Subcutaneous abdominal adipose tissue (tissue), 5 donors: Measurements from ENCODE around the gene FFAR3.

Experiments
- H3K27ac ChIP-seq: one replicate; pipeline ENCODE4 v1.7.0; 2013; ENCODE audit warnings: low read depth, mild to moderate bottlenecking, inconsistent platforms, low read length, moderate library complexity
- H3K27me3 ChIP-seq, 5 donors: one replicate each; pipeline ENCODE4 v1.7.0; 2013; ENCODE audit warnings: low read length in 5 of 5, inconsistent platforms in 1 of 5; ENCODE audit not compliant: control insufficient read depth in 5 of 5, insufficient read depth in 4 of 5
- H3K36me3 ChIP-seq, 5 donors: one replicate each; pipeline ENCODE4 v1.7.0; 2013; ENCODE audit warnings: low read length in 5 of 5; ENCODE audit not compliant: control insufficient read depth in 5 of 5, insufficient read depth in 5 of 5
- H3K4me1 ChIP-seq, 5 donors: one replicate each; pipeline ENCODE4 v1.7.0; 2013; ENCODE audit warnings: low read length in 5 of 5, mild to moderate bottlenecking in 3 of 5, moderate library complexity in 1 of 5; ENCODE audit not compliant: control insufficient read depth in 5 of 5, insufficient read depth in 5 of 5
- H3K4me3 ChIP-seq, 5 donors: one replicate each; pipeline ENCODE4 v1.7.0; 2013; ENCODE audit warnings: low read length in 5 of 5, low read depth in 1 of 5
- H3K9ac ChIP-seq, 5 donors: one replicate each; pipeline ENCODE4 v1.7.0; 2013; ENCODE audit warnings: low read length in 5 of 5, mild to moderate bottlenecking in 4 of 5, moderate library complexity in 3 of 5
- H3K9me3 ChIP-seq, 5 donors: one replicate each; pipeline ENCODE4 v1.7.0; 2013; ENCODE audit warnings: low read length in 5 of 5; ENCODE audit not compliant: control insufficient read depth in 5 of 5
- donor health status: healthy.
- donor health status: healthy.
- donor health status: healthy.
- donor health status: healthy.
- donor health status: healthy.

FFAR3 gene

GRCh38 chr19:35329323-35329722 is 28.9 kb upstream of the FFAR3 start:
- Histone ChIP-seq H3K4me3 (no peak overlapping the region), H3K27me3 (peaks cover 4 to 22% (median 15%) of the 10 kb centered on the region in 5 donors)

DNA sequence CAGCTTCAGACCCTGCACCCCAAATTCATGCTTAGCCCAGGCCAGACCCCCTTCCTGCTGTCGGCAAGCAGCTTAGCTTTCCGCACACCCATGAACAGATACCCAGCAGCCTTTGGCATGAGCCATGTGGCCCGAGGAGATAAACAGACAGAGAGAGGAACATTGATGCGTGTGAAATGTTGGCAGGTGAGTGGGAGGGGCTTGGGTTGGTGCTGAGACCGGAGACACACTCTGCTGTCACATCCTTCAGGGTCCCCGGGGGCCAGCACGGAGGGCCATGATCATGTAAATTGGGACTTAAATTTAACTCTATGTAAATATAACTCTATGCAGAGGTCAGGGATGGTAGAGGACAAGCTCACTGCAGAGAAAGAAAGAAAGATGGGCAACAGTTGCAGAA is 27.8 kb upstream of the FFAR3 start:
- Histone ChIP-seq H3K27me3 (peaks cover 5 to 22% (median 15%) of the 10 kb centered on the region in 5 donors), H3K9ac (no peak overlapping the region), H3K36me3 (no peaks in the 10 kb centered on the region), H3K4me1 (peaks cover 0 to 4% (median 0%) of the 10 kb centered on the region in 5 donors), H3K27ac (no peak overlapping the region), H3K9me3 (no peaks in the 10 kb centered on the region), H3K4me3 (no peak overlapping the region)

More at GRCh38 chr19:35329323-35329722, 28.9 kb upstream of the FFAR3 start:
- Histone ChIP-seq H3K36me3 (no peaks in the 10 kb centered on the region), H3K9me3 (no peaks in the 10 kb centered on the region), H3K9ac (no peak overlapping the region), H3K27ac (no peak overlapping the region), H3K4me1 (peaks cover 0 to 4% (median 0%) of the 10 kb centered on the region in 5 donors)

GRCh38 chr19:35331551-35332214 is 26.6 kb upstream of the FFAR3 start:
- H3K4me3 ChIP-seq, result no peak overlapping the region
- no peaks in the 10 kb centered on the region for H3K36me3 ChIP-seq
- no peak overlapping the region for H3K27ac ChIP-seq
- H3K27me3 ChIP-seq, result peaks cover 5 to 22% (median 15%) of the 10 kb centered on the region in 5 donors
- H3K4me1 ChIP-seq, result peaks cover 0 to 4% (median 0%) of the 10 kb centered on the region in 5 donors
- no peaks in the 10 kb centered on the region for H3K9me3 ChIP-seq
- H3K9ac ChIP-seq, result no peak overlapping the region

DNA sequence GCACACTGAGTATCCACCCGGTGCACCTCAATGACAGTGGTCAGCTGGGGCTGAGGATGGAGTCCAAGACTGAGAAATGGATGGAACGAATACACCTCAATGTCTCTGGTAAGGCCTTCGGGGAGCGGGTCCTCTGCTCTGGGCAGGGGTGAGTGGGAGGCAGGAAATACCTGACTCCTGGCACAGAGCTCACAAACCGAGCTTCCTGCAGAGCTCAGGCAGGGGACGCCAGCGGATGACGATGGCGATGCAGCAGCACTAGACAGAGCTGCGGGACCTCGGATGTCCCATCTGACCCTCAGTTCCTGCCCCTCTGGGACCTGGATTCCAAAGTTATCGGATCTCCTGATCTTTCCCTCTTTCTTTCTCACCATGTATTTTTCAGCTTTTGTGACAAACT is 25.4 kb upstream of the FFAR3 start:
- no peak overlapping the region for H3K9ac ChIP-seq
- peaks cover 0 to 4% (median 0%) of the 10 kb centered on the region in 5 donors for H3K4me1 ChIP-seq
- no peaks in the 10 kb centered on the region for H3K9me3 ChIP-seq
- H3K4me3 ChIP-seq, result no peak overlapping the region
- no peaks in the 10 kb centered on the region for H3K36me3 ChIP-seq
- H3K27me3 ChIP-seq, result peaks cover 3 to 22% (median 15%) of the 10 kb centered on the region in 5 donors
- no peak overlapping the region for H3K27ac ChIP-seq

- no peaks in the 10 kb centered on the region for H3K9me3 ChIP-seq
- H3K36me3 ChIP-seq, result no peaks in the 10 kb centered on the region
- no peak overlapping the region for H3K27ac ChIP-seq
- H3K9ac ChIP-seq, result no peak overlapping the region
- peaks cover 0 to 1% (median 0%) of the 10 kb centered on the region in 5 donors for H3K4me1 ChIP-seq
- H3K27me3 ChIP-seq, result peaks cover 3 to 20% (median 13%) of the 10 kb centered on the region in 5 donors
- H3K4me3 ChIP-seq, result no peak overlapping the region
Measured at GRCh38 chr19:35334144-35334753, 24.0 kb upstream of the FFAR3 start.

GRCh38 chr19:35336166-35336955 is 21.9 kb upstream of the FFAR3 start:
- Histone ChIP-seq H3K27me3 (peaks cover 3 to 18% (median 11%) of the 10 kb centered on the region in 5 donors), H3K4me3 (no peak overlapping the region), H3K4me1 (peaks cover 0 to 1% (median 0%) of the 10 kb centered on the region in 5 donors), H3K9me3 (no peaks in the 10 kb centered on the region), H3K36me3 (no peaks in the 10 kb centered on the region), H3K9ac (no peak overlapping the region), H3K27ac (no peak overlapping the region)

- Histone ChIP-seq H3K9me3 (no peaks in the 10 kb centered on the region), H3K27ac (no peak overlapping the region), H3K4me3 (no peak overlapping the region), H3K4me1 (peaks cover 0 to 1% (median 0%) of the 10 kb centered on the region in 5 donors), H3K27me3 (peaks cover 0 to 14% (median 11%) of the 10 kb centered on the region in 5 donors), H3K9ac (no peak overlapping the region), H3K36me3 (no peaks in the 10 kb centered on the region)
Measured at GRCh38 chr19:35337097-35337983, 20.9 kb upstream of the FFAR3 start.

DNA sequence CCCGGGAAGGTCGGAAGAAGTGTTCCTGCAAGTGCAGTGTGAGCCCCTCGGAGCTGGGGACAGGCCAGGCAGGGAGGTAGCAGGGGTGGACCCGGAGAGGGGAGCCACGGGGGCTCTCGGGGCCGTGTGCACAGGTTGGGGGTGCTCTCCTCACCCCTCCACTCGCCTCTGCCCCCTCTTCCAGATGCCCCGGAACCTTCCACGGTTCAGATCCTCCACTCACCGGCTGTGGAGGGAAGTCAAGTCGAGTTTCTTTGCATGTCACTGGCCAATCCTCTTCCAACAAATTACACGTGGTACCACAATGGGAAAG is 20.3 kb upstream of the FFAR3 start:
- Histone ChIP-seq H3K27me3 (peaks cover 0 to 11% (median 6%) of the 10 kb centered on the region in 5 donors), H3K27ac (no peak overlapping the region), H3K4me3 (no peak overlapping the region), H3K4me1 (peaks cover 0 to 1% (median 0%) of the 10 kb centered on the region in 5 donors), H3K9ac (no peak overlapping the region), H3K9me3 (no peaks in the 10 kb centered on the region), H3K36me3 (no peaks in the 10 kb centered on the region)

- no peak overlapping the region for H3K4me3 ChIP-seq
- H3K36me3 ChIP-seq, result no peaks in the 10 kb centered on the region
- H3K4me1 ChIP-seq, result peaks cover 0 to 1% (median 0%) of the 10 kb centered on the region in 5 donors
Measured at GRCh38 chr19:35340431-35340830, 17.8 kb upstream of the FFAR3 start.

More at GRCh38 chr19:35340431-35340830, 17.8 kb upstream of the FFAR3 start:
- no peak overlapping the region for H3K9ac ChIP-seq
- H3K9me3 ChIP-seq, result no peaks in the 10 kb centered on the region
- peaks cover 0 to 3% (median under 1%) of the 10 kb centered on the region in 5 donors for H3K27me3 ChIP-seq
- no peak overlapping the region for H3K27ac ChIP-seq
